Nephron progenitor cell (in vitro differentiated cells): ENCODE measurements around the gene CCSER2.

Experiments
- DNase-seq: peaks from one replicate; pipeline ENCODE4 v3.0.0; 2021
- H3K27ac Mint-ChIP-seq: 2 replicates; pipeline ENCODE4 v1.8.0; 2021; ENCODE audit warnings: mild to moderate bottlenecking, moderate library complexity, mixed read lengths
- H3K27me3 Mint-ChIP-seq: 2 replicates; pipeline ENCODE4 v1.8.0; 2021; ENCODE audit warnings: mild to moderate bottlenecking, low read depth, mixed read lengths; ENCODE audit not compliant: poor library complexity
- H3K36me3 Mint-ChIP-seq: 2 replicates; pipeline ENCODE4 v1.8.0; 2021; ENCODE audit warnings: low read depth, mixed read lengths
- H3K4me1 Mint-ChIP-seq: 2 replicates; pipeline ENCODE4 v1.8.0; 2021; ENCODE audit warnings: mixed read lengths
- H3K4me3 Mint-ChIP-seq: 2 replicates; pipeline ENCODE4 v1.8.0; 2021; ENCODE audit warnings: mild to moderate bottlenecking, moderate library complexity, mixed read lengths
- H3K9me3 Mint-ChIP-seq: 2 replicates; pipeline ENCODE4 v1.8.0; 2021; ENCODE audit warnings: mild to moderate bottlenecking, moderate library complexity, mixed read lengths
- CTCF ChIP-seq: fragments of 200-600 bp; sonication (generic); IDR thresholded peaks from 2 replicates; pipeline ENCODE4 v1.5.0; 2021; ENCODE audit warnings: antibody characterized with exemption

Gene CCSER2

GRCh38 chr10:84416245-84416555 is 87.8 kb downstream of the CCSER2 start:
- Mint-ChIP-seq H3K27me3 (peaks cover 5% of the 10 kb centered on the region), H3K27ac (no peak overlapping the region), H3K4me3 (no peak overlapping the region), H3K9me3 (peaks cover 50% of the 10 kb centered on the region), H3K36me3 (peaks cover 75% of the 10 kb centered on the region), H3K4me1 (peaks cover 19% of the 10 kb centered on the region)
- TF ChIP-seq CTCF = no peak
- no peak for DNase-seq

GRCh38 chr10:84423719-84424118 is 95.3 kb downstream of the CCSER2 start:
- no peak for TF ChIP-seq CTCF
- peaks cover 17% of the 10 kb centered on the region for H3K4me1 Mint-ChIP-seq
- H3K9me3 Mint-ChIP-seq = peaks cover 5% of the 10 kb centered on the region
- H3K27ac Mint-ChIP-seq = no peak overlapping the region
- peaks cover 2% of the 10 kb centered on the region for H3K27me3 Mint-ChIP-seq
- H3K4me3 Mint-ChIP-seq = no peak overlapping the region
- H3K36me3 Mint-ChIP-seq = peaks cover 62% of the 10 kb centered on the region
- no peak for DNase-seq

GRCh38 chr10:84424731-84425167 is 96.4 kb downstream of the CCSER2 start:
- DNase-seq = peak; percentile 10
- Mint-ChIP-seq H3K27ac (peak overlapping the region; percentile 84), H3K27me3 (peaks cover 2% of the 10 kb centered on the region), H3K36me3 (peaks cover 66% of the 10 kb centered on the region), H3K4me3 (no peak overlapping the region), H3K4me1 (peaks cover 12% of the 10 kb centered on the region), H3K9me3 (peaks cover 5% of the 10 kb centered on the region)
- TF ChIP-seq CTCF = no peak

DNA sequence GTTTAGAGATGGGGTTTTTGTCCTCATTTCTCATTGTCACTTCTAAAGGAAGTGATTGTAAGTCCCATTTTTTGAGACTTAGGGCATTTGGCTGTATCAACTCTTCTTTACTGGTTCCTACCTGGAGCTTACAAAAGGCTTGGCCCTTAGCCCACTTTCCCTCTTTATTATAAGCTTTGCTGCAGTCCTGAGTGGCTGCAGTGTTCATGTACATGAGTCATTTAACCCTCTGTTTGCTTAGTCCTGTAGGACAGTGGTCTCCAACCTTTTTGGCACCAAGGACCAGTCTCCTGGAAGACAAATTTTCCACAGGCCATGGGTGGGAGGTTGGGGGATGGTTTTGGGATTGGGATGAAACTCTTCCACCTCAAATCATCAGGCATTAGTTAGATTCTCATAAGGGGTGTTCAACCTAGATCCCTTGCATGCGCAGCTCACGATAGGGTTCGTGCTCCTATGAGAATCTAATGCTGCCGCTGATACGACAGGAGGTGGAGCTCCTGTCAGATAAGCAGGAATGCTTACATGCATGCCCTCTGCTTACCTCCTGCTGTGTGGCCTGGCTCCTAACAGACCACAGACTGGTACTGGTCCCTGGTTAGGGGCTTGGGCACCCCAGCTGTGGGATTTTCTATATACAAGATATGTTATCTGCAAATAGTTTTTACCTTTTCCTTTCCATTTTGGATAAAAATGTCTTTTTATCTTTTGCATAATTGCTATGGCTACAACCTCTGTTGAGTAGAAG is 99.7 kb downstream of the CCSER2 start:
- Mint-ChIP-seq H3K27me3 (peaks cover 2% of the 10 kb centered on the region), H3K36me3 (peaks cover 38% of the 10 kb centered on the region), H3K9me3 (no peaks in the 10 kb centered on the region), H3K4me3 (no peak overlapping the region), H3K4me1 (peaks cover 9% of the 10 kb centered on the region), H3K27ac (no peak overlapping the region)
- DNase-seq = no peak
- TF ChIP-seq CTCF = no peak

- peaks cover 9% of the 10 kb centered on the region for H3K4me1 Mint-ChIP-seq
- no peak overlapping the region for H3K4me3 Mint-ChIP-seq
- H3K27ac Mint-ChIP-seq = no peak overlapping the region
- peaks cover 2% of the 10 kb centered on the region for H3K27me3 Mint-ChIP-seq
- no peaks in the 10 kb centered on the region for H3K9me3 Mint-ChIP-seq
- peaks cover 33% of the 10 kb centered on the region for H3K36me3 Mint-ChIP-seq
- TF ChIP-seq CTCF = no peak
- no peak for DNase-seq
Observed at GRCh38 chr10:84428711-84429110, 100.3 kb downstream of the CCSER2 start.

- peaks cover 2% of the 10 kb centered on the region for H3K4me1 Mint-ChIP-seq
- peaks cover 28% of the 10 kb centered on the region for H3K36me3 Mint-ChIP-seq
- no peaks in the 10 kb centered on the region for H3K9me3 Mint-ChIP-seq
- H3K4me3 Mint-ChIP-seq = no peak overlapping the region
- H3K27me3 Mint-ChIP-seq = peaks cover 2% of the 10 kb centered on the region
- no peak overlapping the region for H3K27ac Mint-ChIP-seq
- TF ChIP-seq CTCF = peak; percentile 56
- DNase-seq = peak; percentile 60
Observed at GRCh38 chr10:84429926-84430520, 101.6 kb downstream of the CCSER2 start.
